GM12892 (cell line): ENCODE measurements around the gene PTEN.
"Not testable (repeated sequence)": the region's sequence is repeated elsewhere in the genome, so short reads cannot be mapped to it uniquely, and the experiment has no call there.

Experiments used
- POLR2A ChIP-seq: IDR thresholded peaks from 2 replicates; pipeline ENCODE4 v1.6.1; 2011; ENCODE audit warnings: low read depth, low read length, control low read depth
- POLR2AphosphoS5 ChIP-seq: IDR thresholded peaks from 2 replicates; pipeline ENCODE4 v1.6.1; 2011; ENCODE audit warnings: low read depth, low read length, control low read depth
- TAF1 ChIP-seq: IDR thresholded peaks from 2 replicates; pipeline ENCODE4 v1.6.1; 2011; ENCODE audit warnings: low read depth, mild to moderate bottlenecking, control low read depth, low read length, borderline replicate concordance

GRCh38 chr10:87881373-87882059 is 18.1 kb downstream of the PTEN start:
- not testable (repeated sequence) for TF ChIP-seq POLR2A, POLR2AphosphoS5, TAF1
